IMR-90 (cell line): ENCODE results near the gene SURF2.

Source experiments
- FOS ChIP-seq: fragments of 150-350 bp; IDR thresholded peaks from 2 replicates; pipeline ENCODE4 v1.6.1; 2016; ENCODE audit warnings: low read depth, low read length
- MAZ ChIP-seq: IDR thresholded peaks from 2 replicates; pipeline ENCODE4 v1.6.1; 2012; ENCODE audit warnings: low read depth, mild to moderate bottlenecking, low read length, improper control_type of control experiment, moderate library complexity, borderline replicate concordance
- RCOR1 ChIP-seq: IDR thresholded peaks from 2 replicates; pipeline ENCODE4 v1.6.1; 2012; ENCODE audit warnings: mild to moderate bottlenecking, low read length, improper control_type of control experiment; ENCODE audit not compliant: insufficient replicate concordance
- TF ChIP-seq, protein P1 (sequence below): conservative IDR thresholded peaks from 2 replicates; pipeline ENCODE4 v1.5.1; 2012; ENCODE audit warnings: mild to moderate bottlenecking, low read depth, low read length, improper control_type of control experiment

GRCh38 chr9:133368249-133368881 lies 12.0 kb downstream of the SURF2 start:
- no peak for TF ChIP-seq RCOR1
- no peak for TF ChIP-seq MAZ
- TF ChIP-seq, protein P1, sequence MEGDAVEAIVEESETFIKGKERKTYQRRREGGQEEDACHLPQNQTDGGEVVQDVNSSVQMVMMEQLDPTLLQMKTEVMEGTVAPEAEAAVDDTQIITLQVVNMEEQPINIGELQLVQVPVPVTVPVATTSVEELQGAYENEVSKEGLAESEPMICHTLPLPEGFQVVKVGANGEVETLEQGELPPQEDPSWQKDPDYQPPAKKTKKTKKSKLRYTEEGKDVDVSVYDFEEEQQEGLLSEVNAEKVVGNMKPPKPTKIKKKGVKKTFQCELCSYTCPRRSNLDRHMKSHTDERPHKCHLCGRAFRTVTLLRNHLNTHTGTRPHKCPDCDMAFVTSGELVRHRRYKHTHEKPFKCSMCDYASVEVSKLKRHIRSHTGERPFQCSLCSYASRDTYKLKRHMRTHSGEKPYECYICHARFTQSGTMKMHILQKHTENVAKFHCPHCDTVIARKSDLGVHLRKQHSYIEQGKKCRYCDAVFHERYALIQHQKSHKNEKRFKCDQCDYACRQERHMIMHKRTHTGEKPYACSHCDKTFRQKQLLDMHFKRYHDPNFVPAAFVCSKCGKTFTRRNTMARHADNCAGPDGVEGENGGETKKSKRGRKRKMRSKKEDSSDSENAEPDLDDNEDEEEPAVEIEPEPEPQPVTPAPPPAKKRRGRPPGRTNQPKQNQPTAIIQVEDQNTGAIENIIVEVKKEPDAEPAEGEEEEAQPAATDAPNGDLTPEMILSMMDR, result no peak
- TF ChIP-seq FOS, result no peak
